Cardiac septum (tissue), 1 donor: ENCODE results near the gene PGBD2. TPM values are rescaled to one million over a fixed set of nuclear protein-coding genes. Genes with fewer than 3 reads are reported as not detected.
"Not testable (repeated sequence)": the region's sequence is repeated elsewhere in the genome, so short reads cannot be mapped to it uniquely, and the experiment has no call there.

Experiments
- DNase-seq: peaks from one replicate; pipeline ENCODE4 v3.0.0-alpha.2; 2020; ENCODE audit warnings: low spot score
- intact Hi-C: fragments of 100-400 bp; cut with DNase I; formaldehyde crosslinking; loops from one replicate; pipeline ENCODE4 v1.14.0; 2022
- long read RNA-seq: library from polyadenylated mRNA; unstranded; transcript quantifications from one replicate; pipeline ENCODE4 v2.0.0, GENCODE V29; 2021
- total RNA-seq: library from RNA; stranded (reverse); fragmentation: NEBNext Ultra II Directional; extraction: Animal tissue kit (Norgen Biotek cat#: 25700); gene quantifications from one replicate; pipeline ENCODE4 v1.2.1, GENCODE V29; 2021
- donor health status: DM: no; HTN: no; CAD: no.

PGBD2 gene
- 2.9 TPM for total RNA-seq
- long read RNA-seq, transcript PGBD2-201 (3 exons, 2,136 nt), result major isoform, 7 of 7 reads
- long read RNA-seq, partial matches to known transcripts, result 0 of 7 reads
- long read RNA-seq, other reads (novel, unspliced or antisense), result 0 of 7 reads

DNA sequence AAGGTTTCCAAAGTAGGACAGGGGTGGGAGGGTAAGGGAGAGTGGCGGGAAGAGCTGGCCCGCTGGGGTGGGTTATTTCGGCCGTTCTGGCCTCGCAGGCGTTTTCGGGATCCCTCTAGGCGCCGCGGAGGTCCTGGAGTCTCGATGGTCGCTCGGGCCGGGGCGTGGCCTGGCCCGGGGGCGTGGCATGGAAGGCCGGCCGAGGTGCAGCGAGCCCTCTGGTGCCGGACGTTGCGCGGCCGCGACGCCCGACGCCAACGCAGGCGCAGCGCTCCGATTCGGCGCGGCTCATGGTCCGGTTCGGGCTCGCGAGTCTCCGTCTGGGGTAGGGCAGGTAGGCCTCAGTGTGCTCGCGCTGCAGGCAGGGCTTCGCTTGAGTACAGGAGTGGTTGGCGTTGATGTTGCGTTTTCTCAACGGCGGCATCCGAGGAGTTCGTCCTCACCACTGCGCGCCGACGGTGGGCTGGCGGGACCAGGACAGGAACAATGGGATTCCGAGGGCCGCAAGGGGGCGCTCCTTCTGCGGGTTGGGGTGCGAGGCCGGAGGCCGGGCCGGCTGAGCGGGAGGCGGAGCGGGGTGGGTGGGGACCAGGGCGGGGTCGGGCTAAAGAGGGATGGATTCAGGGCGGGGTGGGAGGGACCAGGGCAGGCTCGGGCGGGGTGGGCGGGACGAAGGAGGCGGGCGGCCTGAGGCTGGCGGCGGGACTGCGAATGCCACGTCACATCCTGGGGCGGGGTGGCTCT lies at the start of gene PGBD2:
PGBD2 (plus strand) TSS at position 227 of the 744 bp plus-strand sequence. CDS start 7,628 bp downstream, outside the sequence.
- intact Hi-C loops, result loop anchor here (1.0 kb wide), 3 partner anchors 33 to 68 kb away; partner anchors contain the start of genes ZNF672 and ZNF692
- DNase-seq, result peak; percentile 98

- intact Hi-C loops, result no loop called here
- no peak for DNase-seq
These were observed 48.8 kb upstream of the PGBD2 start for GRCh38 chr1:248857201-248857600.

GRCh38 chr1:248857749-248858095 lies 48.3 kb upstream of the PGBD2 start:
- intact Hi-C loops, result no loop called here
- no peak for DNase-seq

DNA sequence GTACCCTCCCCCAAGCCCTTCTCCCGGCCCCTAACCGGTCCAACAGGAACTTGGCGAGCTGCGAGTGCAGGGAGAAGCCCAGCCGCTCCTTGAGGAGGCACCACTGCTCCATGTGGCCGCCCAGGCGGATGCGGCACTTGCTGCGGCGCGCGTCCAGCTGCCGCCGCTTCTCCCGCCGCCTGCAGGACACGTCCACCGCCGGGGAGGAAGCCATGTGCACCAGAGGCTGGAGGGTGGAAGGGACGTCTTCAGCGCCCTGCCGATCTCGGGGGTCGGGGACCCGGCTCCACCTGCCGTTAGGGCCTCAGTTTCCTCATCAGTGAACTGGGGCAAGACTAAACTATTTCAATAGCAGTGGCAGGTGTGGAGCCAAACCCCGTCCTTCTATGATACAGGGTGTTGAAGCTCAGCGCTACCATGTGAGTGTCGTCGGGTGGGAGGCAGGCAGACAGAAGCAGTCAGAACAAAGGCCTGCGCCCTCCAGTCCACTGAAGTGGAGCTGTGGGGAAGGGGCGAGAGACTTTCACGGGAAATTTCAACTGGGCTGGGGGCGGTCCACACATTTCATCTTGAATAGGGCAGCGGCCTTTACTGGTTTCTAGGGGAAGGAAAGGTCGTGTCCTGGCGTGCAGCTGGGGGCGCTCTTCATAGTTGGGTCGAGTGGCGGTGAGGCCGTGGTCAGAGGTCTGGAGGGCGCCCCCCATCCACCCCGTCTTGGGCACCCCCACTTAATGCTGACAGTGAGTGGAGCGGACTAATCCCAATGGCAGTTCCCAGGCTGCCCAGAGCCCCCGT lies 47.7 kb upstream of the PGBD2 start:
- DNase-seq, result no peak
- intact Hi-C loops, result no loop called here

- intact Hi-C loops, result loop anchor here (1.0 kb wide), 4 partner anchors 14 to 47 kb away; partner anchors contain the start of genes PGBD2 and ZNF672
- DNase-seq, result peak; percentile 99
These were observed 46.8 kb upstream of the PGBD2 start, which contains the start of gene ZNF692 for GRCh38 chr1:248858891-248859889. ZNF692 (minus strand) TSS chr1:248859085; CDS start chr1:248858309, 776 bp downstream.

DNA sequence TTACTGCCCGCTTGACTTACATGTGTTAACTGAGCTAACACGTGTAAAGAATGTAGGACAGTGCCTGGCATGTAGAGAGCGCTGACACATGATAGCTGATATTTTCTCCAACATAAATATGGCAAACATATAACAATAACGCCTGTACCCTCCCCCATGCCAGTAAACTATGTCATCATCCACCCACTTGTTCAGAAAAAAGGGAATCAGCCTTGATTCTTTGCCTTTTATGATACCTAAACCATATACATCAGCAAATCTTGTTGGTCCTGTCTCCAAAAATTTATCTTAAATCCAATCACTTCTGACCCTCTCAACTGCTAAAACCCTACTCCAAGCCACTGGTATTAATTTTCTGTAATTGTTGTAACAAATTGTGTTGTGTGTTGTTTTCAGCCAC lies 46.0 kb upstream of the PGBD2 start:
- intact Hi-C loops, result no loop called here
- DNase-seq, result no peak

DNA sequence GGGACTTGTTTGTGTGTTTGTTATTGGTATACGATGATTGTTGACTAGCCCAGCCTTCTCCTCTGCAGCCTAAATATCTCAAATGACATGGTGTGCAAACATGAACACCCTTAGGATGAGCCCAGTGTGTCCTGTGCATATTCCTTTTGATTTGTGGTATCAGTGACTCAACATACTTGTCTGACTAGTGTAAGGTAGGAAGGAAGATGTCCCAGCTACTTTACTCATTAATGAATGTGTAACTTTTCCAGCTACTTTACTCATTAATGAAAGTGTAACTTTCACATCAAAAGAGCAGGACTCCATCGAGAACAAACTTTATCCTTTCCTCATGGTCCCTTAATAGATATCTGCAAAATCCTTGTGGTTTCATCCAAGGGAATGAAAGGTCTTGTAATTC lies 44.4 kb upstream of the PGBD2 start:
- no peak for DNase-seq
- intact Hi-C loops, result no loop called here

- DNase-seq, result no peak
- intact Hi-C loops, result no loop called here
These were observed 43.4 kb upstream of the PGBD2 start for GRCh38 chr1:248862695-248862997.

GRCh38 chr1:248862998-248863881 lies 42.8 kb upstream of the PGBD2 start:
- peak; percentile 94 for DNase-seq
- intact Hi-C loops, result no loop called here

GRCh38 chr1:248871837-248872401 lies 34.1 kb upstream of the PGBD2 start:
- no peak for DNase-seq
- intact Hi-C loops, result no loop called here

- peak; percentile 80 for DNase-seq
- intact Hi-C loops, result loop anchor here (1.0 kb wide), 3 partner anchors 14 to 35 kb away; partner anchors contain the start of genes PGBD2, ZNF672 and ZNF692
These were observed 33.2 kb upstream of the PGBD2 start for GRCh38 chr1:248872752-248873408.

GRCh38 chr1:248873409-248873992 lies 32.5 kb upstream of the PGBD2 start:
- intact Hi-C loops, result loop anchor here (1.0 kb wide), 3 partner anchors 14 to 35 kb away; partner anchors contain the start of genes PGBD2, ZNF672 and ZNF692
- peak; percentile 96 for DNase-seq

DNA sequence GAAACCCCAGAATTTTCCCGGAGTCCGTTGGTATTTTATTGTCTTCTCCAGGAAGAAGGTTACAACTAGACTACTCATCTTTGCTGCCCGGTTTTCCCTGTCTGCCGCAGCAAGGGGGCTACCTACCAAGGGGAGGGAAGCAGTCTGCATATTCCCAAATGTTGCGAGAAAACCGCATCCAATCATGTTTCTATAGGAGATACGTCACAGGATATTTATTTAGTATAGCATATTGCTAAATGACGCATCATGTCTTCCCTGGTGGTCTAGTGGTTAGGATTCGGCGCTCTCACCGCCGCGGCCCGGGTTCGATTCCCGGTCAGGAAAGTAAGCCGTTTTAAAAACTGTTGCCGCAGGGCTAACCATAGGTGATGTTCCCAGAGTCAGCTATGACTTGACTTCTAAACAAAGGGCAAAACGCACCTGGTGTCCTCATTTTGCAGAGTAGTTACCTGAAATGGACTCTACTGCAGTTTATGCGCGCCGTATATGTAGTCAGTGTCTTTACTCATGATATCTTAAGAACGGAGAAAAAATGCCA lies 32.0 kb upstream of the PGBD2 start:
- DNase-seq, result no peak
- intact Hi-C loops, result loop anchor here (1.0 to 2.0 kb wide), 4 partner anchors 15 to 39 kb away; partner anchors contain the start of genes PGBD2, ZNF672 and ZNF692

- no peak for DNase-seq
- intact Hi-C loops, result no loop called here
These were observed 24.8 kb upstream of the PGBD2 start for GRCh38 chr1:248881261-248881660.

GRCh38 chr1:248882427-248882826 lies 23.6 kb upstream of the PGBD2 start:
- DNase-seq, intact Hi-C loops: not testable (repeated sequence)

DNA sequence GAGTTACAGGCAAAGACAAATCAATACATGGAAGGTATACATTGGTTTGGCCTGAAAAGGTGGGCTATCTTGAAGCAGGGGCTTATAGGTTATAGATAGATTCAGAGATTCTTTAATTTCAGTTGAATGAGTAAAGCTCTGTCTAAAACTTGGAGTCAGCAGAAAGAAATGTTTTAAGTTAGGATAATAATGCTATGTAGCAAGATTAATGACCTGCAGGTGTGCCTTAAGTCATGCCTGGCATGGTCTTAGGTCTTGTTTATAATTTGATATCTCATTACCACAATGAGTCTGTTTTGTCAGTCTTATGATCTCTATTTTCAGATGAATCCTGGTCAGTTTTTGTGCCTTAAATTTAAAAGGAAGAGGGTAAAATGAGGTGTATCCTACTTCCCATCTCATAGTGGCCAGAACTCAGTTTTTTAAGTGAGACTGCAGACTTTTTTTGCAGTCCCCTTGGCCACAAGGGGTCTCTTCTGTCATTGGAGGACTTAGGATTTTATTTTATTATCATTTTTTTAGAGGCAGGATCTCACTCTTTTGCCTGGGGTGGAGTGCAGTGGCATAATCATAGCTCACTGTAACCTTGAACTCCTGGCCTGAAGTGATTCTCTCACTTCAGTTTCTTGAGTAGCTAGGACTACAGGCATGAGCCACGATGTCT lies 21.3 kb upstream of the PGBD2 start:
- no peak for DNase-seq
- intact Hi-C loops, result no loop called here
